Measurements from ENCODE around the gene MYDGF.

Gene MYDGF

DNA sequence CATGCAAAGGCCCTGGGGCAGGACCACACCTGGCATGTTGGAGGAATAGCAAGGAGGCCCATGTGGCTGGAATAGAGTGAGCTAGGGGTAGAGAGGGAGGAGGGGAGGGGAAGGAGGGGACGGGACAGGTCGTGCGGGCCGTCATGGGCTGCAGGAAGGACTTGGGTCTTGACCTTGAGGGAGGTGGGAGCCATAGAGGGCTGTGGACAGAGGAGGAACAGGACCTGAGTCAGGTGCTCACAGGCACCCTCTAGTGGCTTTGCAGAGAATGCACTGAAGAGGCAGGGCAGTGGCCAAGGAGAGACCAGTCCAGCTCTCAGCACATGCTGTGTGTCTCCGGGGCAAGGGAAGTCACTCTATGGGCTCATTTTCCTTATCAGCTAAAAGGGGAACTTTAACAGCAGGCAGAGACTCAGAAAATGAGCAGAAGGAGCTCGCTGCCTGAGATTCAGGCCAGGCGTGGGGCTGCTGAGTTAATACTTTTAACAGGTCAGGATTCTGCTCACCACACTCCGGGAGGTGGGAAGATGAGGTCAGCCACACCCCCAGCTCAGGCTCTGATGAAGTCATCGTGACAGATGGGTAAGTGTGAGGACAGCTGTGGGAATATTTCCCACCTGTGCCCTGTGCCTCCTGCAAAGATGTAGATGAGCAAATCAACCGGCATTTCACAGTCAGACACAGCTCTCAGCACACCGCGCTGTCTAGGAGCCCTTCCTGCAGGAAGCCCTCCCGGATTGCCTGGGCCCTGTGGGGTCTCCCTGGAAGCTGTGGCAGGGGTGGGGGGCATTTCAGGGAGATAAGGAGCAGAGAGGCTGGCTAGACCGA is 36.8 kb downstream of the MYDGF start:
- DNase-seq (ENCODE audit: low read depth in 2 of 2): peak; percentile 82 to 90
- TF ChIP-seq, protein P1, sequence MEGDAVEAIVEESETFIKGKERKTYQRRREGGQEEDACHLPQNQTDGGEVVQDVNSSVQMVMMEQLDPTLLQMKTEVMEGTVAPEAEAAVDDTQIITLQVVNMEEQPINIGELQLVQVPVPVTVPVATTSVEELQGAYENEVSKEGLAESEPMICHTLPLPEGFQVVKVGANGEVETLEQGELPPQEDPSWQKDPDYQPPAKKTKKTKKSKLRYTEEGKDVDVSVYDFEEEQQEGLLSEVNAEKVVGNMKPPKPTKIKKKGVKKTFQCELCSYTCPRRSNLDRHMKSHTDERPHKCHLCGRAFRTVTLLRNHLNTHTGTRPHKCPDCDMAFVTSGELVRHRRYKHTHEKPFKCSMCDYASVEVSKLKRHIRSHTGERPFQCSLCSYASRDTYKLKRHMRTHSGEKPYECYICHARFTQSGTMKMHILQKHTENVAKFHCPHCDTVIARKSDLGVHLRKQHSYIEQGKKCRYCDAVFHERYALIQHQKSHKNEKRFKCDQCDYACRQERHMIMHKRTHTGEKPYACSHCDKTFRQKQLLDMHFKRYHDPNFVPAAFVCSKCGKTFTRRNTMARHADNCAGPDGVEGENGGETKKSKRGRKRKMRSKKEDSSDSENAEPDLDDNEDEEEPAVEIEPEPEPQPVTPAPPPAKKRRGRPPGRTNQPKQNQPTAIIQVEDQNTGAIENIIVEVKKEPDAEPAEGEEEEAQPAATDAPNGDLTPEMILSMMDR (IDR thresholded peaks at IDR 0.05; ENCODE audit: low read depth, low read length): peak; percentile 98
- H3K4me3 ChIP-seq (replicated peaks in 1 of 2; ENCODE audit: low read depth in 2 of 2, low read length in 2 of 2): no peak overlapping the region

DNA sequence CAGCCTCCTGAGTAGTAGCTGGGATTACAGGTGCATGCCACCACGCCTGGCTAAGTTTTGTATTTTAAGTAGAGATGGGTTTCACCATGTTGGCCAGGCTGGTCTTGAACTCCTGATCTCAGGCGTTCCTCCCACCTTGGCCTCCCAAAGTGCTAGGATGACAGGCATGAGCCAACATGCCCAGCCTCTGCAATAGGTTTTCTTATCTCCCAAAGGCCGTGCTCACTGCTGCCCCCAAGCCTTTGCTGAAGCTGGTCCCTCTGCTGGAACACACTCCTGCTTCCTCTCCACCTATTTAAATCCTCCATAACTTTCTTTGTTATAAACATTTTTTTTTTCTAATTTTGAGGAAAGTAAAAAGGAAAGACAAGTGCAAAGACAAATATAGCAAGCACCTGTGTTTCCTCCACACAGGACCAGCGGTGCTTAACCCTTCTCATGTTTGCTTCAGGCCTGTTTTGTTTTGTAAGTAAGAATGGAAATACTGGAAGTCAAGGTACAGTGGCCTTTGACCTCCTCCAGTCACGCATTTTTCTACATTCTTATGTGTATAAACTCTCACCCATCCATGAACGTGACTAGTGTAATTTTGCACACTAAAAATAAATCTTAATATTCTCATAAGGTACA is 45.3 kb downstream of the MYDGF start:
- peak in 1 of 2 donors; percentile 40 for DNase-seq (ENCODE audit: low read depth in 2 of 2)
- TF ChIP-seq, protein P1 (IDR thresholded peaks at IDR 0.05; ENCODE audit: low read depth, low read length): peak; percentile 40
- H3K4me3 ChIP-seq (replicated peaks in 1 of 2; ENCODE audit: low read depth in 2 of 2, low read length in 2 of 2): no peak overlapping the region

DNA sequence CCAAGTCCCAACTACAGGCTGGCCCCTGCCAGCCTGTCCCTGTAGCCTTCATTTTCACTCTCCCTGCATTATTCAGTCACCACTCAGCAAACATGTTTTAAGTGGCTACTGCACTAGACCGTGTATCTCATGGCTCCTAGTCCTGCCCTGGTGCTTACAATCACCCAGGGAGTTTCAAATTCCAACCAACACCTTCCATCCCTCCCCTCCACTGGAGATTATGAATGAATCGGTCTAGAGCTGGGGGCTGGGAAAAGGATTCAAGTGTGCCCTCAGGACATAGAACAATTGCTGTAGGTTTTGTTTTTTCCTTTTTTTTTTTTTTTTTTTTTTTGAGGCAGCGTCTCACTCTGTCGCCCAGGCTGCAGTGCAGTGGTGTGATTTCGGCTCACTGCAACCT is 45.8 kb downstream of the MYDGF start:
- TF ChIP-seq, protein P1 (IDR thresholded peaks at IDR 0.05; ENCODE audit: low read depth, low read length): no peak
- no peak for DNase-seq (ENCODE audit: low read depth in 2 of 2)

DNA sequence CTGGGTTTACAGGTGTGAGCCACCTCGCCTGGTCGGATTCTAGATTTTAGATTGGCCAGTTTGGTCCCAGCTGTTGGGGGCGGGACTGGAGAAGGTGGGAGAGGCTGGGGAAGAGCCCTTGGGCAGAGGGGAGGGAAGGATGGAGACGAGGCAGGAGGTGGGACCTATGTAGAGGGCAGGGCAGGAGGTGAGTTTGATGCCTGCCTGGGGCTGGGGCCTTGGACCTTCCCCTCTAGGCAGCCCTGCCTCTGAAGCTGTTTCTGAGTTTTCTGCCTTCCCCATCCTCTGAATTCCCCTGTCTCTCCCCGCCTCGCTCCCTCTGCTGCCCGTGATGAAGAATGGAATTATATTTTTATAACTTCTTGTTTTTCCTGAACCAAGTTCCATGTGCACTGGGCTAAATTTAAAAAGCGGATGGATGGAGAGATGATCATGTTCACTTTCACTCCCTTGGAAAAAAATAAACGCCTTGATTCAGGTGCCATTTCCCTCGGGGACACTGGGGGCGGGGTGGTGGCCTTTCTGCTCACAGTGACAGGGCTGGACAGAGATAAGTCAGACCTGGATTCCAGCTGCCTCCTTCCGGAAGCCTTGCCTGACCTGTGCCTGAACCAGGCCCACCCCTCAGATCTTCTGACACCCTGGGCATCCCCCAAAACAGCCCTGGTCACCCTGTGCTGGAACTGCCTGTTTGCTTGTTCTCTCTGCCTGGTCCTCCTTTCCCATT is 47.3 kb downstream of the MYDGF start:
- no peak for DNase-seq (ENCODE audit: low read depth in 2 of 2)
- TF ChIP-seq, protein P1 (IDR thresholded peaks at IDR 0.05; ENCODE audit: low read depth, low read length): no peak
- no peak overlapping the region for H3K4me3 ChIP-seq (replicated peaks in 1 of 2; ENCODE audit: low read depth in 2 of 2, low read length in 2 of 2)

More for the DNA sequence above, 45.8 kb downstream of the MYDGF start:
- H3K4me3 ChIP-seq (replicated peaks in 1 of 2; ENCODE audit: low read depth in 2 of 2, low read length in 2 of 2): no peak overlapping the region

DNA sequence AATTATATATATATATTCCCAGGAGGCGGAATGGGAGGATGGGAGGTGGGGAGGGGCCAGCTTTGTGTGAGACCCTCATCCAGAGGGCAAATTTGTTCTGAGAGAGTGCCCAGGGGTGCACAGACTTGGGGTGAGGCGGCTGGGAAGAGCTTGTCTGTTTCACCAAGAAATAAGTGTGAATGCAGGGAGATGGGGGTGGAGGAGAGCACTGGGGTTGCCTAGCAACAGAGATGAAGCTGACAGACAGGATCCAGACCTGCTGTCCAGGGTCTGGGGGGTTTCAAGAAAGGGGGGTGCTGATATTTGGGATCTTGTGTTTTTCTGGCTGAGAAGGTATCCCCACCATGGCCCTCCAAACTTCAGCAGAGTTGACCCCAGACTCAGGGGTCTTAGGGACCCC is 49.5 kb downstream of the MYDGF start:
- H3K4me3 ChIP-seq (replicated peaks in 1 of 2; ENCODE audit: low read depth in 2 of 2, low read length in 2 of 2): no peak overlapping the region
- DNase-seq (ENCODE audit: low read depth in 2 of 2): no peak
- TF ChIP-seq, protein P1 (IDR thresholded peaks at IDR 0.05; ENCODE audit: low read depth, low read length): no peak

DNA sequence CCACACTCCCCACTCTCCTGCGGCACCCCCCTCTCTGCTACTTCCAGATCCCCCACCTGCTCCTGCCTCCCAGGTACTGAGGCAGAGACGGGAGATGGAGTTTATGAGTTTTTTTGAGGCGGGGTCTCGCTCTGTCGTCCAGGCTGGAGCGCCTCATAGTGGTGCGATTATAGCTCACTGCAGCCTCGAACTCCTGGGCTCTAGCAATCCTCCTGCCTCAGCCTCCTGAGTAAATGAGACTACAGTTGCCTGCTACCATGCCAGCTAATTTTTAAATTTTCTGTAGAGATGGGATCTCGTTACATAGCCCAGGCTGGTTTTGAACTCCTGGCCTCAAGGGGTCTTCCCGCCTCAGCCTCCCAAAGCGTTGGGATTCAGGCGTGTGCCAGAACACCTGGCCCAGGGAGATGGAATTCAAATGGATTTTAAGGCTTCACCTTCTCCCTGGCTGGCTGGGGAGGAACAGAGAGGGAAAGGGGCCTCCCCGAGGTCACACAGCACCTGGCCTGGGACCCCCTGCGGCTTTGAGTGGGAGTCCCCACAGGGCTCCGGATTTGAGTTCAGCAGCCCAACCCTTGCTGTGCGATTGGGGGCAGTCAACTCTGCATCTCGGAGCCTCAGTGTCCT is 50.4 kb downstream of the MYDGF start:
- no peak overlapping the region for H3K4me3 ChIP-seq (replicated peaks in 1 of 2; ENCODE audit: low read depth in 2 of 2, low read length in 2 of 2)
- TF ChIP-seq, protein P1 (IDR thresholded peaks at IDR 0.05; ENCODE audit: low read depth, low read length): no peak
- no peak for DNase-seq (ENCODE audit: low read depth in 2 of 2)
